ENCODE results near the gene AKIRIN2.
"Not testable (repeated sequence)": the region's sequence is repeated elsewhere in the genome, so short reads cannot be mapped to it uniquely, and the experiment has no call there.

Gene AKIRIN2

GRCh38 chr6:87687296-87687695 is 14.7 kb downstream of the AKIRIN2 start:
- no peak overlapping the region for H3K4me3 Mint-ChIP-seq
- peaks cover 25 to 47% of the 10 kb centered on the region in 2 donors for H3K36me3 Mint-ChIP-seq
- H3K4me1 Mint-ChIP-seq: peaks cover 30 to 80% of the 10 kb centered on the region in 2 donors
- ATAC-seq (replicated peaks): no peak
- peak overlapping the region; percentile 31 for H3K27ac Mint-ChIP-seq
- no peaks in the 10 kb centered on the region for H3K27me3 Mint-ChIP-seq
- no peak for DNase-seq
- H3K9me3 Mint-ChIP-seq: no peaks in the 10 kb centered on the region

GRCh38 chr6:87686636-87687205 is 15.3 kb downstream of the AKIRIN2 start:
- not testable (repeated sequence) for H3K27me3 Mint-ChIP-seq; H3K4me3 Mint-ChIP-seq; H3K9me3 Mint-ChIP-seq; DNase-seq; ATAC-seq (replicated peaks)
- Mint-ChIP-seq H3K36me3 (peaks cover 25 to 49% of the 10 kb centered on the region in 2 donors), H3K27ac (peak overlapping the region; percentile 31), H3K4me1 (peaks cover 33 to 76% of the 10 kb centered on the region in 2 donors)

- Mint-ChIP-seq H3K27me3 (no peaks in the 10 kb centered on the region), H3K36me3 (peaks cover 25 to 54% of the 10 kb centered on the region in 2 donors), H3K4me3 (no peak overlapping the region), H3K9me3 (no peaks in the 10 kb centered on the region), H3K27ac (no peak overlapping the region), H3K4me1 (peaks cover 22 to 60% of the 10 kb centered on the region in 2 donors)
- ATAC-seq (replicated peaks) (no peak), DNase-seq (no peak)
Measured at GRCh38 chr6:87684895-87685654, 17.0 kb downstream of the AKIRIN2 start.

GRCh38 chr6:87683890-87684289 is 18.1 kb downstream of the AKIRIN2 start:
- Mint-ChIP-seq H3K4me1 (peaks cover 24 to 49% of the 10 kb centered on the region in 2 donors), H3K27me3 (no peaks in the 10 kb centered on the region), H3K36me3 (peaks cover 29 to 54% of the 10 kb centered on the region in 2 donors), H3K4me3 (peak overlapping the region in 1 of 2 donors; percentile 60), H3K27ac (peak overlapping the region; percentile 75), H3K9me3 (no peaks in the 10 kb centered on the region)
- ATAC-seq (replicated peaks) (peak; percentile 71 to 72), DNase-seq (no peak)

- no peaks in the 10 kb centered on the region for H3K27me3 Mint-ChIP-seq
- H3K9me3 Mint-ChIP-seq: no peaks in the 10 kb centered on the region
- H3K4me1 Mint-ChIP-seq: peaks cover 23 to 49% of the 10 kb centered on the region in 2 donors
- H3K4me3 Mint-ChIP-seq: peak overlapping the region; percentile 7 to 36
- ATAC-seq (replicated peaks) (peak; percentile 68 to 84), DNase-seq (no peak)
- H3K36me3 Mint-ChIP-seq: peaks cover 37 to 58% of the 10 kb centered on the region in 2 donors
- peak overlapping the region; percentile 86 for H3K27ac Mint-ChIP-seq
Measured at GRCh38 chr6:87682310-87682709, 19.7 kb downstream of the AKIRIN2 start.

- ATAC-seq (replicated peaks): no peak
- Mint-ChIP-seq H3K27me3 (no peaks in the 10 kb centered on the region), H3K36me3 (peaks cover 41 to 60% of the 10 kb centered on the region in 2 donors), H3K9me3 (no peaks in the 10 kb centered on the region), H3K4me3 (no peak overlapping the region), H3K27ac (no peak overlapping the region), H3K4me1 (peaks cover 16% of the 10 kb centered on the region in 2 donors)
- no peak for DNase-seq
Measured at GRCh38 chr6:87675004-87675681, 26.9 kb downstream of the AKIRIN2 start.

- Mint-ChIP-seq H3K4me1 (peaks cover 17 to 21% of the 10 kb centered on the region in 2 donors), H3K9me3 (no peaks in the 10 kb centered on the region), H3K27ac (peak overlapping the region; percentile 84), H3K4me3 (no peak overlapping the region), H3K27me3 (no peaks in the 10 kb centered on the region), H3K36me3 (peaks cover 45 to 60% of the 10 kb centered on the region in 2 donors)
- no peak for DNase-seq
- ATAC-seq (replicated peaks): no peak
Measured at GRCh38 chr6:87674290-87674689, 27.7 kb downstream of the AKIRIN2 start.

- H3K36me3 Mint-ChIP-seq: peaks cover 45 to 63% of the 10 kb centered on the region in 2 donors
- DNase-seq: no peak
Measured at GRCh38 chr6:87673237-87673636, 28.8 kb downstream of the AKIRIN2 start.

GRCh38 chr6:87672641-87673040 is 29.4 kb downstream of the AKIRIN2 start:
- Mint-ChIP-seq H3K9me3 (no peaks in the 10 kb centered on the region), H3K27ac (no peak overlapping the region), H3K4me3 (no peak overlapping the region), H3K36me3 (peaks cover 43 to 63% of the 10 kb centered on the region in 2 donors), H3K27me3 (no peaks in the 10 kb centered on the region), H3K4me1 (peaks cover 21 to 38% of the 10 kb centered on the region in 2 donors)
- ATAC-seq (replicated peaks) (no peak), DNase-seq (no peak)

More at GRCh38 chr6:87673237-87673636, 28.8 kb downstream of the AKIRIN2 start:
- no peak overlapping the region for H3K27ac Mint-ChIP-seq
- no peaks in the 10 kb centered on the region for H3K27me3 Mint-ChIP-seq
- peaks cover 21 to 32% of the 10 kb centered on the region in 2 donors for H3K4me1 Mint-ChIP-seq
- ATAC-seq (replicated peaks): no peak
- no peak overlapping the region for H3K4me3 Mint-ChIP-seq
- H3K9me3 Mint-ChIP-seq: no peaks in the 10 kb centered on the region

GRCh38 chr6:87671555-87672029 is 30.4 kb downstream of the AKIRIN2 start:
- no peak for DNase-seq
- H3K4me1 Mint-ChIP-seq: peaks cover 21 to 40% of the 10 kb centered on the region in 2 donors
- no peaks in the 10 kb centered on the region for H3K27me3 Mint-ChIP-seq
- peaks cover 42 to 65% of the 10 kb centered on the region in 2 donors for H3K36me3 Mint-ChIP-seq
- no peak overlapping the region for H3K4me3 Mint-ChIP-seq
- no peaks in the 10 kb centered on the region for H3K9me3 Mint-ChIP-seq
- no peak for ATAC-seq (replicated peaks)
- peak overlapping the region; percentile 70 for H3K27ac Mint-ChIP-seq

GRCh38 chr6:87670707-87671106 is 31.3 kb downstream of the AKIRIN2 start:
- no peak overlapping the region for H3K27ac Mint-ChIP-seq
- H3K9me3 Mint-ChIP-seq: no peaks in the 10 kb centered on the region
- ATAC-seq (replicated peaks): peak in 1 of 2 donors; percentile 43
- H3K4me1 Mint-ChIP-seq: peaks cover 21 to 40% of the 10 kb centered on the region in 2 donors
- H3K27me3 Mint-ChIP-seq: no peaks in the 10 kb centered on the region
- H3K36me3 Mint-ChIP-seq: peaks cover 39 to 65% of the 10 kb centered on the region in 2 donors
- no peak for DNase-seq
- H3K4me3 Mint-ChIP-seq: no peak overlapping the region

- Mint-ChIP-seq H3K27ac (no peak overlapping the region), H3K4me1 (peaks cover 21 to 40% of the 10 kb centered on the region in 2 donors), H3K4me3 (no peak overlapping the region), H3K9me3 (no peaks in the 10 kb centered on the region), H3K36me3 (peaks cover 34 to 52% of the 10 kb centered on the region in 2 donors), H3K27me3 (no peaks in the 10 kb centered on the region)
- ATAC-seq (replicated peaks) (peak; percentile 50 to 57), DNase-seq (no peak)
Measured at GRCh38 chr6:87669051-87669450, 33.0 kb downstream of the AKIRIN2 start.

- no peaks in the 10 kb centered on the region for H3K9me3 Mint-ChIP-seq
- peaks cover 32 to 57% of the 10 kb centered on the region in 2 donors for H3K36me3 Mint-ChIP-seq
- H3K27ac Mint-ChIP-seq: no peak overlapping the region
- ATAC-seq (replicated peaks): peak; percentile 60 to 70
- no peak for DNase-seq
- peaks cover 21 to 40% of the 10 kb centered on the region in 2 donors for H3K4me1 Mint-ChIP-seq
- H3K4me3 Mint-ChIP-seq: no peak overlapping the region
- H3K27me3 Mint-ChIP-seq: no peaks in the 10 kb centered on the region
Measured at GRCh38 chr6:87668013-87668412, 34.0 kb downstream of the AKIRIN2 start.

GRCh38 chr6:87667032-87667431 is 35.0 kb downstream of the AKIRIN2 start:
- H3K27ac Mint-ChIP-seq: no peak overlapping the region

More at GRCh38 chr6:87667032-87667431, 35.0 kb downstream of the AKIRIN2 start:
- peaks cover 34 to 55% of the 10 kb centered on the region in 2 donors for H3K36me3 Mint-ChIP-seq
- ATAC-seq (replicated peaks) (no peak), DNase-seq (no peak)
- no peaks in the 10 kb centered on the region for H3K27me3 Mint-ChIP-seq
- no peaks in the 10 kb centered on the region for H3K9me3 Mint-ChIP-seq
- H3K4me3 Mint-ChIP-seq: no peak overlapping the region
- H3K4me1 Mint-ChIP-seq: peaks cover 18 to 36% of the 10 kb centered on the region in 2 donors

All from stimulated activated naive B cell treated with anti-CD40 and anti-IgM and Interleukin-4, amounts not matched to agents 10 μg/mL and 1 μg/mL and 100 μg/mL, for 72 hours (primary cell).